Limb (tissue), 2 donors: ENCODE results near the gene RBM44.
A peak's percentile ranks its signal among the peaks of the same experiment; 100 is the strongest.
"Not testable (repeated sequence)": the region's sequence is repeated elsewhere in the genome, so short reads cannot be mapped to it uniquely, and the experiment has no call there.

Experiments
- DNase-seq, 2 donors: peaks; one replicate each; pipeline ENCODE4 v3.0.0-alpha.2; 2016; ENCODE audit errors: extremely low spot score in 2 of 2

Gene RBM44

DNA sequence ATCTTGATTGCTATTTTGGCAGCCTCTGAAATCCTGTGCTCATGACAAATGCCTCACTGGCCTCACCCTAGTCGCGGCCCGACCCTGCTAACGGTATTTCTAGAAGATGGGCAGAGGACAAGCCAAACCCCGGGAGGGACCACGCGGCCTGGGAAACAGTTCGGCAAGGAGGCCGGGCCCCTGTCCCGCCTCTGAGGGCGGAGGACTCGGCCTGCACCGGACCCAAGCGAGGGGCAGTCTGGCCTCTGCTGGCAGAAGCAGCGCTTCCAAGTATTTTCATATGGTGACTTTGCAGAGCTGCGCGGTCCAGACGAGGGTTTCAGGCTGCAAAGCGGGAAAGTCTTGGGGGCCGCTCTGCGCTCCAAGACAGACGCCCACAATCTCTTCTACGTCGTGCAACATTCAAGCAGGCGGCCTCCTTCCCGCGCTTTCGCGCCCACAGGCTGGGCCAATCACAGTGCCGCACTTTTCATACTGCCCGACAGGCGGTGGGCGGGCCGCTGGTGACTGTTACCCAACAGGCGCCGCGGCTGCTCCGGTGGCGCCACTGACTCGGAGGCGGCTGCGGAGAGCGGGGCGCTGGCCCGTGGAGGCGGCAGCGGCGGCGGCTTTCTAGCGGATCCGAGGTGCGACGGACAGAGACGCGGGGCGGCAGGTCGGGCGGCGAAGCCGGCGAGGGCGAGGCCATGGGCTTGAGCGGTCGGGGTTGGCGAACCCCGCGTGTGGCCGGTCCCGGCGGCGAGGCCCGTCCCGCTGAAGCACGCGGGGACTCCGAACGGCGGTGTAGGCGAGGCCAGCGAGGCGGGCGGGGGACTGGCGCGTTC is at the start of gene RBM44:
Gene RBM44 (plus strand): TSS at position 544 of the 824 bp plus-strand sequence. CDS start 14,831 bp downstream, outside the sequence.
- no peak for DNase-seq

DNA sequence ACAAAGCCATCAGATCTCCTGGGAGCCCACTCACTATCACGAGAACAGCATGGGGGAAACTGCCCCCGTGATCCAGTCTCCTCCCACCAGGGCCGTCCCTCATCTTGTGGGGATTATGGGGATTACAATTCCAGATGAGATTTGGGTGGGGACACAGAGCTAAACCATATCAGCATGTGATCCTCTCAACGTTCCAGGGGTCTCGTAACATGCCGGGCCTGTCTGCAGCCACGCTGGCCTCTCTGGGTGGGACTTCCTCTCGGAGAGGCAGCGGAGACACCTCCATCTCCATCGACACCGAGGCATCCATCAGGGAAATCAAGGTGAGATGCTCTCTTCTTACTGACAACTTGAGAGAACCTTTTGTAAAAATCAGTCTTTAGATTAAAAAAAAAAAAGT is 49.6 kb upstream of the RBM44 start:
- DNase-seq: no peak

DNA sequence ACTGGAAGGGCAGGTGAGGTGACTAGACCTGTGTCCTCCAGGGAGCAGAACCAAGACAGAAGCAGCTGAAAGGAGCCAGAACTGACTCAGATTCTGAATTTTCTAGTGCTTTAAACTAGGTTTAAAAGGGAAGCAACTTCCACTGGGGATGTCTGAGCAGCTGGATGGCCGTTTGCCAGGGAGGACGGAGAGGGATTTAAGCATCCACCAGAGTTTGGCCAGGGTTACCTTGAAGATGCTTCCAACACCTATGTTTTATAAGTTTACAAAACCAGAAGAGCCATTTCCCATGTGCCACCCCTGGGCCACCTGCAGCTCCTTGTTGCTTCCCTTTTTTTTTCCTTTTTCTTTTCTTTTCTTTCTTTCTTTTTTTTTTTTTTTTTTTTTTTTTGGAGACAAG is 48.6 kb upstream of the RBM44 start:
- no peak for DNase-seq

DNA sequence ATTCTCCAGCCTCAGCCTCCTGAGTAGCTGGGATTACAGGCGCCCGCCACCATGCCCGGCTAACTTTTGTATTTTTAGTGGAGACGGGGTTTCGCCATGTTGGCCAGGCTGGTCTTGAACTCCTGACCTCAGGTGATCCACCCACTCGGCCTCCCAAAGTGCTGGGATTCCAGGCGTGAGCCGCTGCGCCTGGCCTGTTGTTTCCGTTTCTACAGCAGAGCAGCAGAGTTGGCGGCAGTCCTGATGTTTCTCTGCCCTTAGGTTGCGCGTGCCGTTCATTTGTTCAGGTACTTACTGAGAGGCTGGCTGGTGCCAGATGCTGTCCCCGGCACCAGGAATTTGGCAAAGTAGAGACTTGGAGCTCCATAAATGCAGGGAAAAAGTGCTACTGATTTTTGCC is 48.1 kb upstream of the RBM44 start:
- DNase-seq: not testable (repeated sequence)

GRCh38 chr2:237752761-237753165 is 45.8 kb upstream of the RBM44 start:
- no peak for DNase-seq

- no peak for DNase-seq
Measured at GRCh38 chr2:237754182-237754581, 44.4 kb upstream of the RBM44 start.

GRCh38 chr2:237754626-237755248 is 43.8 kb upstream of the RBM44 start:
- DNase-seq: no peak

- DNase-seq: no peak
Measured at GRCh38 chr2:237757616-237758015, 41.0 kb upstream of the RBM44 start.

DNA sequence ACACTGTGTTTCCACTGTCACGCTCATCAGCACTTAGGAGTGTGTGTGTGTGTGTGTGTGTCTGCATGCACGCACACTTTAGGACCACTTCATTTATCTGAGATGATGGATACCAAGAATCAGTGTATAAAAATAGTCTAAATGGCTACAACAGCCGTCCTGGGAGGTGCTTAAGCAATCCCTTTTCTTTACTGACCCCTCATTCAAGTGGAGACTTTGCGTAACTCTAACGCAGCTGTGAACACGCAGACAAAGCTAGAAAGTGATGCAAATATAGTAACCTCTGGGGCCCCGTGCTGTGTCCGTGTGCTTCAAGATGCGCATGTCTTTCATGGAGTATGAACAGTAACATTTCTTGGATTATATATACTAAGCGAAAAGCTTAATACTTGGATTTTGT is 40.4 kb upstream of the RBM44 start:
- DNase-seq: no peak

GRCh38 chr2:237759176-237759575 is 39.4 kb upstream of the RBM44 start:
- DNase-seq: no peak

GRCh38 chr2:237760506-237761502 is 37.8 kb upstream of the RBM44 start:
- no peak for DNase-seq

DNA sequence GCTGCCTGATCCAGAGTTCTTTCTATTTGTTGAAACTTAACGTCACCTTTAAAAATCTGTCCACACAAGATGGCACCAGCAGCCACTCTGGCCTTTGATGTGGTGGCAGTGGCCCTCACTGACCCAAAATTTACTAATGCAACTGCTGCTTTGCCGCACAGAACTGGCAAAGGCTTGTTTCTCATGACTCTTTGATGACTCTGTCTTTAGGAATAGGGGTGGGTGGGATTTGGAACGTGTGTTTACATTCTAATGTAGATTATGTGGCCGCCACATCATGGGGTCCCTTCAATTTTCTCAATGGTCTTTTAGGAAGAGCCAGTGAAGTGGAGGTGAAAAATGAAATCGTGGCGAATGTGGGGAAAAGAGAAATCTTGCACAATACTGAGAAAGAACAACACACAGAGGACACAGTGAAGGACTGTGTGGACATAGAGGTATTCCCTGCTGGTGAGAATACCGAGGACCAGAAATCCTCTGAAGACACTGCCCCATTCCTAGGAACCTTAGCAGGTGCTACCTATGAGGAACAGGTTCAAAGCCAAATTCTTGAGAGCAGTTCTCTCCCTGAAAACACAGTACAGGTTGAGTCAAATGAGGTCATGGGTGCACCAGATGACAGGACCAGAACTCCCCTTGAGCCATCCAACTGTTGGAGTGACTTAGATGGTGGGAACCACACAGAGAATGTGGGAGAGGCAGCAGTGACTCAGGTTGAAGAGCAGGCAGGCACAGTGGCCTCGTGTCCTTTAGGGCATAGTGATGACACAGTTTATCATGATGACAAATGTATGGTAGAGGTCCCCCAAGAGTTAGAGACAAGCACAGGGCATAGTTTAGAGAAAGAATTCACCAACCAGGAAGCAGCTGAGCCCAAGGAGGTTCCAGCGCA is 36.0 kb upstream of the RBM44 start:
- DNase-seq: not testable (repeated sequence)

- no peak for DNase-seq
Measured at GRCh38 chr2:237763812-237764211, 34.8 kb upstream of the RBM44 start.

- not testable (repeated sequence) for DNase-seq
Measured at GRCh38 chr2:237765122-237765521, 33.5 kb upstream of the RBM44 start.

GRCh38 chr2:237765875-237766274 is 32.7 kb upstream of the RBM44 start:
- no peak for DNase-seq

GRCh38 chr2:237766340-237766739 is 32.2 kb upstream of the RBM44 start:
- DNase-seq: no peak

DNA sequence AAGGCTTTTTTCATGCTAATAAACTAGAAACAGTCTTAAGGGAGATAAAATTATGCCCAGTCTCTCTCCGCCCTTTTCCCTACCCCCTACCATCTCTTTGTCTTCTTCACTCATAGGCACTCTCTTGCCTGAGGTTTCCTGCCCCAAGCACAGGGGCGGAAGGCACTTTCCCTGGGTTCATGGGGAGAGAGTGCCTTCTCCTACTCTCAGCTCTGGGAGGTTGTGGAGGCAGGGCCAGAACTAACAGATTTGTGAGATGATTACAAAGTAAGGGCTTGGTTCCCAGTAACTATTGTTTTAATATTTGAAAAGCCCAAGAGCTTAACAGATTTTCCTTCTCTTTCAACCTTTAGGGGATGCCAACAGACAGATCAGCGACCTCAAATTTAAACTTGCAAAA is 26.1 kb upstream of the RBM44 start:
- no peak for DNase-seq

DNA sequence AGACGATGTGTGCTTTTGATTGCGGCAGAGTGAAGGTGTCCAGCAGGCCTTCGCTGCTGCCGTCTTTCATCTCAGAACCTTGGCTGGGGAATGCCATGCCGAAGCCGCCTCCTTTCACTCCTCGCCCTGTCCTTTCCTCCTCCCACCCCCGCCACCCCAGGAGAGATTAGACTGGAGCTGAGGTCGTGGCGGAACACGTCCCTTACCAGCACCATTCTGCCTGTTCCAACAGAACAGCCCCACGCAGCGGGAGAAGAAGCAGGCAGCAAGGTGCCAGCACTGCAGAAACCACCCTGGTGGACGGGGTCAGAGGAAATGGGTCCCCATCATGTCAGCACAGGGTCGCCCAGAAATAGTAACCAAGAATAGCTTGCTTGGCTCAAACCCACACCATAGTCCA is 24.8 kb upstream of the RBM44 start:
- DNase-seq: no peak

GRCh38 chr2:237774811-237775553 is 23.6 kb upstream of the RBM44 start:
- DNase-seq: peak in 1 of 2 donors; percentile 45

DNA sequence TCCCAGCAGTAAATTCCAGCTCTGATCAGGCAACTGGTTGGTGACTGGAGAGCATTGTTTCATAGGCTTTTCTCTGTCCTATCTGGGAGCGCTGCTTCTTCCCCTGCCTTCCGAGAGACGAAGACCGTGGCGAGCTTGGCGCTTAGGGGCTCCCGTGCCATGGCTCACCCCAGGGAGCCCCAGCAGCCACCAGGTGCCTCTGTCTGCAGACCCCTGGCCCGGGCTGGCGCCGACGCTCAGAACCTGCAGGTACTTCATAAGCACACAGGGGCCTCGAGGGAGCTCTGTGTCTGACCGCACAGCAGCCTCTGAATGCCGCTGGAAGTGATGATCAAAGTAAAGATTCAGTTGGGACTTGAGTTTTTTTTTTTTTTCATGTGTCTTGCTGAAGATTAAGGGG is 19.1 kb upstream of the RBM44 start:
- DNase-seq: no peak
